Mammary epithelial cell (primary cell): ENCODE measurements around the gene CALCR.

ENCODE experiments used
- EZH2 ChIP-seq: IDR thresholded peaks from 2 replicates; pipeline ENCODE4 v1.6.1; 2012; ENCODE audit warnings: low read length, inconsistent platforms, borderline replicate concordance
- TF ChIP-seq, protein P1 (sequence below), 2 donors: IDR thresholded peaks in 1 of 2; conservative IDR thresholded peaks in 1 of 2; 2 replicates each; pipeline ENCODE4 v1.5.1; 2011 to 2012; ENCODE audit warnings: inconsistent platforms in 2 of 2, low read length in 2 of 2, mild to moderate bottlenecking in 2 of 2, control low read depth in 1 of 2, low read depth in 1 of 2; ENCODE audit not compliant: insufficient read depth in 1 of 2; ENCODE audit errors: extremely low read depth in 1 of 2

- TF ChIP-seq, protein P1, sequence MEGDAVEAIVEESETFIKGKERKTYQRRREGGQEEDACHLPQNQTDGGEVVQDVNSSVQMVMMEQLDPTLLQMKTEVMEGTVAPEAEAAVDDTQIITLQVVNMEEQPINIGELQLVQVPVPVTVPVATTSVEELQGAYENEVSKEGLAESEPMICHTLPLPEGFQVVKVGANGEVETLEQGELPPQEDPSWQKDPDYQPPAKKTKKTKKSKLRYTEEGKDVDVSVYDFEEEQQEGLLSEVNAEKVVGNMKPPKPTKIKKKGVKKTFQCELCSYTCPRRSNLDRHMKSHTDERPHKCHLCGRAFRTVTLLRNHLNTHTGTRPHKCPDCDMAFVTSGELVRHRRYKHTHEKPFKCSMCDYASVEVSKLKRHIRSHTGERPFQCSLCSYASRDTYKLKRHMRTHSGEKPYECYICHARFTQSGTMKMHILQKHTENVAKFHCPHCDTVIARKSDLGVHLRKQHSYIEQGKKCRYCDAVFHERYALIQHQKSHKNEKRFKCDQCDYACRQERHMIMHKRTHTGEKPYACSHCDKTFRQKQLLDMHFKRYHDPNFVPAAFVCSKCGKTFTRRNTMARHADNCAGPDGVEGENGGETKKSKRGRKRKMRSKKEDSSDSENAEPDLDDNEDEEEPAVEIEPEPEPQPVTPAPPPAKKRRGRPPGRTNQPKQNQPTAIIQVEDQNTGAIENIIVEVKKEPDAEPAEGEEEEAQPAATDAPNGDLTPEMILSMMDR (conservative IDR thresholded peaks at IDR 0.05 in 1 of 2, IDR thresholded peaks at IDR 0.05 in 1 of 2; ENCODE audit: extremely low read depth in 1 of 2, insufficient read depth in 1 of 2, low read depth in 1 of 2, low read length in 2 of 2), result no peak
- no peak for TF ChIP-seq EZH2
Measured at GRCh38 chr7:93453262-93453661, 121.3 kb downstream of the CALCR start.
